GM19397 (cell line): Measurements from ENCODE around the gene HSPA1L.
"Not testable (repeated sequence)": the region's sequence is repeated elsewhere in the genome, so short reads cannot be mapped to it uniquely, and the experiment has no call there.

Source experiments
- ATAC-seq: cut with Tn5 transposase; IDR thresholded peaks from one replicate; pipeline ENCODE4 v1.9.1; 2021; ENCODE audit warnings: mild to moderate bottlenecking, moderate library complexity; ENCODE audit not compliant: unreplicated experiment

Gene HSPA1L

DNA sequence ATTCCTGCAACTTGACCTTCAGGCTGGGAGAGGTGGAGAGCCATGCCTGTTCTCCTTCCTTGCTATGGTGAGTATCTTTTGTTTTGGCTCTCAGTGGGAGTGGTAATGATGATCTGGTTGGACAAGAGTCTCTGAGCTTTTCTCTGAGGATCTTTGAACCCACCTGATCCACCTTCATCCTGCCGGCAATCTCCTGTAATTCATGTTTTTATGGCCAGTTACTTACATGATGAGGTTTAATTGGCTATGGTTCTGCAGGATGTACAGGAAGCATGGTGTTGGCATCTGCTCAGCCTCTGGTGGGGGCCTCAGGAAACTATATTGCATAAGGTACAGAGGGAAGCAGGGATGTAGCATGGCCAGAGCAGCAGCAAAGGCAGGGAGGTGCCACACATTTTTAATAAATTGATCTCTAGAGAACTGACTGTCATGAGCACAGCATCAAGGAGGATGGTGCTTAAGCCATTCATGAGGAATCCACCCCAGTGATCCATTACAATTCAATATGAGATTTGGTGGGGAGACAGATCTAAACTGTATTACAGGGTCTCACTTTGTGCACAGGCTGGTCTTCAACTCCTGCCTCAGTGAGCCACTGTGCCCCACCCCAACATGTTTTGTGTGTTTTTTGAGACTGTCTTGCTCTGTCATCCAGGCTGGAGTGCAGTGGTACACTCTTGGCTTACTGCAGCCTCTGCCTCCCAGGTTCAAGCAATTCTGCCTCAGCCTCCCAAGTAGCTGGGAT lies 22.5 kb upstream of the HSPA1L start:
- no peak for ATAC-seq

DNA sequence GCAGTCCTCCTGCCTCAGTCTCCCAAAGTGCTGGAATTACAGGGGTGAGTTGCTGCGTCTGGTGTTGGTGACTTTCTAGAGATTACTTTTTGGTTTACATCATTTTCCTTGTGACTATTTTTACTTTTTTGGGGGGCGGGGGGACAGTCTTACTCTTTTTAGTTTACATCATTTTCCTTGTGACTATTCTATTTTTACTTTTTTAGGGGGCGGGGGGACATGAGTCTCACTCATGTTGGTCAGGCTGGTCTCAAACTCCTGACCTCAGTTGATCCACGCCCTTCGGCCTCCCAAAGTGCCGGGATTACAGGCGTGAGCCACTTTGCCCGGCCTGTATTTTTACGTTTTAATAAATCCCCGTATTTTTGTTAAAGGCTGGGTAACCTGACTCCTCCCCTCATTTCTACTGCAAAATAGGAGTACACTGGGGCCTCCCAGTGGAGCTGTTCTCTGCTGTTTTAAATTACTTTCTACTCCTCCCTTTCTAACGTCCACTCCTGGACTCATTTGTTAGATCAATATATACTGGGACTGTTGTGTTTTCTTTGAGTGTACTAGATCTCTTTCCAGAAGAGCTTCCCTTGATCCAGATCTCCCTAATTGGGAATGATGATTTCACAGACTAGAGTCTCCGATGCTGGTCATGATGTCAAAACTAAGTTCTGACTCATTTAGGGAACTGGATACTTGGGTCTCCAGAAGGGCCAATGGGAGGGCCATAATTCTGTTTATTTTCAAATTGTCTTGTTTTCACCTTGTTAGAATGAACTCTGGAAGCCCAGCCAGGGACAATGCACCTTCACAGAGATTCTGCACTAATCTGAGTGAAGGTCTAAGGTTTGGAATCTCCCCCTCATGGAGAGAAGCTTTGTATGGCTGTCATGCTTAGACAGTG lies 21.6 kb upstream of the HSPA1L start:
- ATAC-seq = no peak

DNA sequence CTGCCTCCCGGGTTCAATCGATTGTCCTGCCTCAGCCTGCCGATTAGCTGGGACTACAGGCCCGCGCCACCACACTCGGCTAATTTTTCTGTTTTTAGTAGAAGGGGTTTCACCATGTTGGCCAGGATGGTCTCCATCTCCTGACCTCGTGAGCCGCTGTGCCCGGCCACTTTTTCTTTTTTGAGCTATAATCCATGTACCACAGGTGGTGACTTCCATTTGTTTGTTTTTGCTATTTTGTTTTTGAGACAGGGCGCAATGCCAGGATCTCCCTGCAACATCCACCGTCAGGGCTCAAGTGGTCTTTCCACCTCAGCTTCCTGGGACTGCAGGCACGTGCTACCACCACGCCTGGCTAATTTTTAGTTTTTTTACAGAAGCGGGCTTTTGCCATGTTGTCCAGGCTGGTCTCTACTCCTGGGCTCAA lies 21.0 kb upstream of the HSPA1L start:
- ATAC-seq = no peak

DNA sequence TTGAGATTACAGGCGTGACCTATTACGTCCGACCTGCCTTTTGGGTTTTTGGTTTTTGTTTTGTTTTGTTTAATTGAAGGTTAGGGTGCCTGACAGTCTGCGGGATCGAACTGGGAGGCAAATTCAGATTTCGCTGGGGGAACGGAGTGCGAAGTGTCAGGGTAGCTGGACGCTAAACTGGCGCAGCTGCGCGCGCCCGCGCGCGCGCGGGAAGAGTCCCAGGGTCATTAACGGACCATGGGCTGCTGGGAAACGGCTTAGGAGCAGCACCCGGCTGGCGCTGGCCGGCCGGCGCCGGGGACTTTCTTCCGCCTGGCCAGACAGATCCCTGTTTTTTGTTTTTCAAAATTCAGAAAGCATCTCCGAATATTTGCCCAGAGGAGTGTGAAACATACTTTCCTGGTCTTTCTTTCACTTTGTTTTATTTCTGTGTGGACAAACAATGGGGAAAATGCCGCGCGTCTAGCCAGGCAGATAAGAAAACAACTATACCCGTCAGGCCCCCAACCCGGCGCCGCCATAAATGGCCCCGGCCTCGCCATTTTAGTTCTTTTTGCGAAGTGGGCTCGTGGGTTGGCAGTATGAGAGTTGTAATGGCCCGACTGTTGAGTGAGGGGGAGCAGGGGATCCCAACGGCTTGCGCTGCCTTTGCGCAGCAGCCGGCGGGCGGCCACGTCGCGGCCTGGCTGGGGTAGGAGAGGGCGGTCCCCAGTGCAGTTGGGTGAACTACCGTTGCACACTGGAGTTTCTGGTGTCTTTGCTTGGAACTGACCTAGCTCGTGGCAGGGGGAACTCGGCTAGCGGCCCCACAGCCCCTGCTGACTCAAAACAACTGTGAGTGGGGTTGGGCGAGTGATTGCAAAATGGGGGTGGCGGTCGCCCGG lies 19.5 kb upstream of the HSPA1L start:
- no peak for ATAC-seq

DNA sequence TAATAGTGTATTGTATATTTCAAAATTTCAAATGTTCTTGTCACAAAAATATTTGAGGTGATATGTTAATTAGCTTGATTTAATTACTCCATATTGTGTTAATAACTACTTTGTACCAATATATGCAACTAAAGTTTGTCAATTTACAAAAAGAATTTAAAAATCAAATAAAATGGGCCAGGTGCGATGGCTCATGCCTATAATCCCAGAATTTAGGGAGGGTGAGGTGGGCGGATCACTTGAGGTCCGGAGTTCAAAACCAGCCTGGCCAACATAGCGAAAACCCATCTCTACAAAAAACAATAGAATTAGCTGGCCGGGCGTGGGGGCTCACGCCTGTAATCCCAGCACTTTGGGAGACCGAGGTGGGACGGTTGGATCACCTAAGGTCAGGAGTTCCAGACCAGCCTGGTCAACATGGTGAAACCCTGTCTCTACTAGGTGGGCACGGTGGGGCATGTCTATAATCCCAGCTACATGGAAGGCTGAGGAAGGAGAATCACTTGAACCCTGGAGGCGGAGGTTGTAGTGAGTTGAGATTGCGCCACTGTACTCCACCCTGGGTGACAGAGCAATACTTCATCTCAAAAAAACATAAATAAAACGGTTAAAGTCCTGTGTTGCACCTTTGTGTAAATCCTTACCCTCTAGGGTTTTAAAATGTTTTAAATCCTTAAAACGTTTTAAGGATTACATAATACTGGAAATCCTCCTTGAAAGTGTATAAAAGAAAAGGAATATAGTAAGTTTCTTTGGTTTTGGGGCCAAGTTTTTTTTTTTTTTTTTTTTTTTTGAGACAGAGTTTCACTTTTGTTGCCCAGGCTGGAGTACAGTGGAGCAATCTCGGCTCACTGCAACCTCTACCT lies 16.5 kb upstream of the HSPA1L start:
- no peak for ATAC-seq

DNA sequence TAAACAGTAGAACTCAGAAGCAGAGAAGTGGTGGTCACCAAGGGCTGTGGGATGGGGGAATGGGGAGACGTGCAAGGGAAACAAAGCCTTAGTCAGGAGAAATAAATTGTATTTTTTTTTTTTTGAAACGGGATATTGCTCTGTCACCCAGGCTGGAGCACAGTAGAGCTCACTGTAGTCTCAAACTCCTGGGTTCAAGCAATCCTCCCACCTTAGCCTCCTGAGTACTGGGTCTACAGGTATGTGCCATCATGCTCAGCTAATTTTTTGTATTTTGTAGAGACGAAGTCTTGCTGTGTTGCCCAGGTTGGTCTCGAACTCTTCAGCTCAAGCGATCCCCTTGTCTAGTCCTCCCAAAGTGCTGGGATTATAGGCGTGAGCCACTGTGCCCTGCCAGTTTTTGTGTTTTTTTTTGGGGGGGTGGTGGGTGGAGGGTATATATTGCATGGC lies 15.8 kb upstream of the HSPA1L start:
- no peak for ATAC-seq

DNA sequence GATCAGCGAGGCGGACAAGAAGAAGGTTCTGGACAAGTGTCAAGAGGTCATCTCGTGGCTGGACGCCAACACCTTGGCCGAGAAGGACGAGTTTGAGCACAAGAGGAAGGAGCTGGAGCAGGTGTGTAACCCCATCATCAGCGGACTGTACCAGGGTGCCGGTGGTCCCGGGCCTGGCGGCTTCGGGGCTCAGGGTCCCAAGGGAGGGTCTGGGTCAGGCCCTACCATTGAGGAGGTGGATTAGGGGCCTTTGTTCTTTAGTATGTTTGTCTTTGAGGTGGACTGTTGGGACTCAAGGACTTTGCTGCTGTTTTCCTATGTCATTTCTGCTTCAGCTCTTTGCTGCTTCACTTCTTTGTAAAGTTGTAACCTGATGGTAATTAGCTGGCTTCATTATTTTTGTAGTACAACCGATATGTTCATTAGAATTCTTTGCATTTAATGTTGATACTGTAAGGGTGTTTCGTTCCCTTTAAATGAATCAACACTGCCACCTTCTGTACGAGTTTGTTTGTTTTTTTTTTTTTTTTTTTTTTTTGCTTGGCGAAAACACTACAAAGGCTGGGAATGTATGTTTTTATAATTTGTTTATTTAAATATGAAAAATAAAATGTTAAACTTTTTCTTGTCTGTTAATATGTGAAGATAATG lies 14.7 kb upstream of the HSPA1L start:
- ATAC-seq = no peak

DNA sequence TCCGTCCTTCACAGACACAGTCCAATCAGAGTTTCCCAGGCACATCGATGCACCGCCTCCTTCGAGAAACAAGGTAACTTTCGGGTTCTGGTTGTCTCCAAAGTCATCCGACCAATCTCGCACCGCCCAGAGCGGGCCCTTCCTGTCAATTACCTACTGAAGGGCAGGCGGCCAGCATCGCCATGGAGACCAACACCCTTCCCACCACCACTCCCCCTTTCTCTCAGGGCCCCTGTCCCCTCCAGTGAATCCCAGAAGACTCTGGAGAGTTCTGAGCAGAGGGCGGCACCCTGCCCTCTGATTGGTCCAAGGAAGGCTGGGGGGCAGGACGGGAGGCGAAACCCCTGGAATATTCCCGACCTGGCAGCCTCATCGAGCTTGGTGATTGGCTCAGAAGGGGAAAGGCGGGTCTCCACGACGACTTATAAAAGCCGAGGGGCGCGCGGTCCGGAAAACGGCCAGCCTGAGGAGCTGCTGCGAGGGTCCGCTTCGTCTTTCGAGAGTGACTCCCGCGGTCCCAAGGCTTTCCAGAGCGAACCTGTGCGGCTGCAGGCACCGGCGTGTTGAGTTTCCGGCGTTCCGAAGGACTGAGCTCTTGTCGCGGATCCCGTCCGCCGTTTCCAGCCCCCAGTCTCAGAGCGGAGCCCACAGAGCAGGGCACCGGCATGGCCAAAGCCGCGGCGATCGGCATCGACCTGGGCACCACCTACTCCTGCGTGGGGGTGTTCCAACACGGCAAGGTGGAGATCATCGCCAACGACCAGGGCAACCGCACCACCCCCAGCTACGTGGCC lies 12.4 kb upstream of the HSPA1L start, which contains the start of gene HSPA1B:
Gene HSPA1B (plus strand): TSS at position 453 of the 794 bp plus-strand sequence. CDS start 213 bp downstream, at position 666.
- ATAC-seq = peak; percentile 76

DNA sequence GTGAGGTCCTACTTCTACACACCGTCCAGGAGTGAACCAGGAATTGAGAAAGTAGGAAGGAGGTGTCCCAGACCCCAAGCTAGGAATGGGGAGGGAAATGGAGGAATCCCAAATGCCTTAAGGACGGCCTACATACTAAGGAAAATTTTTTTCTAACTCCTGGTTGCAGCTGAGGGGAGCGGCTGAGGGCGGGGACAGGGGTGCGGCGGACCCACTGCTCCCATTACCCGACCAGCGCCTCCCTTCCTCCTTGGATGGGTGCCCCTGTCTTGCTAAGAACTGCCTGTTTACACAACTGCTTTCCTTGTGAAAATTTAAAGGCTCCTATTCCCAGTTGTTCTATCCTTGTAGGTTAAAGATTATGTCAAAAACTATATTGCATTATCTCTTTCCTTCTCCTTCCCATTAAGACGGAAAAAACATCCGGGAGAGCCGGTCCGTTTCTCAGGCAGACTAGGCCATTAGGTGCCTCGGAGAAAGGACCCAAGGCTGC lies 11.8 kb upstream of the HSPA1L start:
- peak; percentile 7 for ATAC-seq

DNA sequence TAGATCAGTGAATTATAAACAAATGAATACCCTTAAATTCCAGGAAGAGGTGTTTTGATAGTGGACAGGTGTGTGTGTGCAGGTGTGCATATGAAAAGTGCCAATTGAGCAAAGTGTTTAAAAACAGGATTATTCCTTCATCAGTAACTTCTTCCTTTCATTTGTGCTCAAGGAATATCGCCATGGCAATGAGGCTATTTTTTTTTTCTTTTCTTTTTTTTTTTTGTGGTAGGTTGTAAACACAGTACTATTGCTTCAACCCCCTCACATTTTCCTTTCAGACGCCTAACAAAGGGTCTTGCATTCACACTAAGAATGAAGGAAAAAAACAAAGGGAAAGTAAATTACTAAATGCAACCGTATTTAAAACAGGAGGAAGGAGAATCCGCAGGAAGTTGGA lies 10.5 kb upstream of the HSPA1L start:
- ATAC-seq = no peak

DNA sequence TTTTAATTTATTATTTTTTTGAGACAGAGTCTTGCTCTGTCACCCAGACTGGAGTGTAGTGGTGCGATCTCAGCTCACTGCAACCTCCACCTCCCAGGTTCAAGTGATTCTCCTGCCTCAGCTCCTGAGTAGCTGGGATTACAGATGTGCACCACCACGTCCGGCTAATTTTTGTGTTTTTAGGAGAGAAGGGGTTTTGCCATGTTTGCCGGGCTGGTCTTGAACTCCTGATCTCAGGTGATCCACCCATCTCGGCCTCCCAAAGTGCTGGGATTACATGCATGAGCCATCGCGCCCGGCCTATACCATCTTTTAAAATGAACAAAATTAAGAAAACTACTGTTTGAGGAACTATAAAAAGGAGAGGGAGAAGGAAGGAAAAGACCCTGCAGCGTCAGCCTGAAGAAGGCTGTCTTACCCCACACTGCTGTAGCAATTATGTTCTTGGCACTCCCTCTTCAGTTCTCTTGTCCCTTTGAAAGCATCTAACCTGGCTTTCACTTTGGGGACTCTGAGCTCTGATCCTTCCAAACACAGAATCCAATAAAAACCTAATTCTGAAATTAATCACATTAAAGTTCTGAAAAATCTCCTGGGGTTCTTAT lies 8.6 kb upstream of the HSPA1L start:
- not testable (repeated sequence) for ATAC-seq

DNA sequence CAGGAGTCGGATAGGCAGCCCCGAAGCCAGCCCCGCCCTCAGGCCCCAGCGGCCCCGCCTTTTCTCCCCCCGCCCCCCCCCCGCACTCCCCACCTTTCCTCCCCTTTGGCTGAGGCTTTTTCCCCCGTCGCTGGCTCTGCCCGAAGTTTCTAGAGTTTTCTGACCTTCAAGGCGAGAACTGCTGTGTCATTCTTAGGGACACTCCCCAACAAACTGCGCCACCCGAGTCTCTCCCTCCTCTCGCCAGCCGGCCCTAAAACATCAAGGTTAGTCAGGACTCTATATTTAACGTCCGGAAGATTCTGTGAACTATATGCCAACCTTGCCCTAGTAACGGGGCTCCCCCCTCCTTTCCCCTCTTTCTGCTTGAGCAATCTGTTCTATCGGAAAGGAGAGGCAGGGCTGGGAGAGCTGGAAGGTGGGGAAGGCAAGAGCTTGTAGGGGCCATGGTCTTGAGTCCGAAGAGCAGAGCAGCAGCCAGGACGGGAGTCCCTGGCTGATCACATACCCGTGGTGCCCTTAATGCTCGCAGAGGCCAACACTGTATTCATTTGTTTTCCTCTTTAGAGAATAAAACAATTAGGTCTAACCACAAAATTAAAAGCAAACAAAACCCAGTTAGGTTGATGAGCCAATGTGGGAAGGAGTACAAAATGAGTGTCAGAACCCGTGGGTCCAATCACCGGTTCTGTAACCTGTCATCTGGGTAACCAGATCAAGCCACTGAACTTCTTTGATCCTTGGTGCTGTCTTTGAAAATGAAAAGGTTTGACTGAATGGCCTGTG lies 7.1 kb upstream of the HSPA1L start:
- ATAC-seq = peak; percentile 31

DNA sequence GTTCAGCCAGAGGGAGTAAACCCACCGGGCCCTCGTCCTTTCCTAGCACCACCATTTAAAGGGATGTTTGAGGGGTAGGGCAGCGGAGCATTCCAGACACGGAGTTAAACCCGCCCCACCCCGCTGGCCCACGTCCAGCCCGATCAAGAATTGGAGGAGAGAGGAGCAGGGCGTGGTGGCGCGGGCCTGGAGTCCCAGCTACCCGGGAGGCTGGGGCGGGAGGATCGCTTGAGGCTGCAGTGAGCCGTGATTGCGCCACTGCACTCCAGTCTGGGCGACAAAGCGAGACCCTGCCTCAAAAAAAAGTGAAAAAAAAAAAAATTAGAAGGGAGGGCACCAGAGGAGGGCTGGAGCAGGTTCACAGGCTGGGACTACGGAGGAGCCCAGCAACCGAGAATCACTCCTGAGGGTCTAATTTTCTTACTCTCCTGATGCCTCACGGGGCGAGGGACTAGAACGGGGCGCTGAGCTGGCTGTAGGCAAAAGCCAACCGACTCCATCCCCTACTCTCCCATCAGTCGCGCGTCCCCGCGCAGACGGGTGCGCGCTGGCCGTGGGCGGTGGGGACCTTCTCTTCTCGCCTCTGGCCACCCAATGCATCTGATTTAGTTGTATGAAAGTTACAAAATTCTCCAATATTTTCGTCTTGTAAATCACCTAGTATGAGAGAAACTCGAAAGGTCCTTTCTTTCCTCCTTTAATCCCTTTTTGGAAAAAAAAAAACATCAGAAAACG lies 6.4 kb upstream of the HSPA1L start:
- peak; percentile 46 for ATAC-seq

DNA sequence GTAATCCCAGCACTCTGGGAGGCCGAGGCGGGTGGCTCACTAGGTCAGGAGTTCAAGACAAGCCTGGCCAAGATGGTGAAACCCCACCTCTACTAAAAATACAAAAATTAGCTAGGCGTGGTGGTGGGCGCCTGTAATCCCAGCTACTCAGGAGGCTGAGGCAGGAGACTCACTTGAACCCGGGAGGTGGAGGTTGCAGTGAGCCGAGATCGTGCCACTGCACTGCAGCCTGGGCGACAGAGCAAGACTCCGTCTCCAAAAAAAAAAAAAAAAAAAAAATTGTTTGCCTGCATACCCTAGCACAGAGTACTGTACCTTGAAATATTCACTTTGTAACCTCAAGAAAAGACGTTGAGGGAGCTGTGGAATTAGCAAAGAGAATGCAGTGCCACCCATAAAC lies 5.3 kb upstream of the HSPA1L start:
- ATAC-seq = not testable (repeated sequence)

DNA sequence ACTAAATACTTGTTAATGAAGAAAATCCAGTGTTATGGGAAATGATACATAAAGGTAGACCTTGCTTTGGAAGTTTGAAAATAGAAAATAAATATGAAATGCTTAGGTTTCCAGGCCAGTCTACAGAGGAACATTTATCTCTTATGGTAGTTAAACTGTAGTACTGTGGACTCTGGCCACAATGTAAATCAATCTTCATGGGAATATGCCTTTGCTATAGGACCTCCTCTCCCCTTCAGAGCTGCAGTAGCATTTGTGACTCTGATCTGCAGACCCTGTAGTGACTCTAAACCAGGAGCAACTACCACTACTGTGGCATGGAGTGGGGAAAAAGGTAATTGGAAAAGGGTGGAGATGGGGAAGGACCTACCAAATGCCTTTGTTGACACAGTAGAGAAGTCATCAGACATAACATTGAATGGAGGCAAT lies 4.8 kb upstream of the HSPA1L start:
- no peak for ATAC-seq

DNA sequence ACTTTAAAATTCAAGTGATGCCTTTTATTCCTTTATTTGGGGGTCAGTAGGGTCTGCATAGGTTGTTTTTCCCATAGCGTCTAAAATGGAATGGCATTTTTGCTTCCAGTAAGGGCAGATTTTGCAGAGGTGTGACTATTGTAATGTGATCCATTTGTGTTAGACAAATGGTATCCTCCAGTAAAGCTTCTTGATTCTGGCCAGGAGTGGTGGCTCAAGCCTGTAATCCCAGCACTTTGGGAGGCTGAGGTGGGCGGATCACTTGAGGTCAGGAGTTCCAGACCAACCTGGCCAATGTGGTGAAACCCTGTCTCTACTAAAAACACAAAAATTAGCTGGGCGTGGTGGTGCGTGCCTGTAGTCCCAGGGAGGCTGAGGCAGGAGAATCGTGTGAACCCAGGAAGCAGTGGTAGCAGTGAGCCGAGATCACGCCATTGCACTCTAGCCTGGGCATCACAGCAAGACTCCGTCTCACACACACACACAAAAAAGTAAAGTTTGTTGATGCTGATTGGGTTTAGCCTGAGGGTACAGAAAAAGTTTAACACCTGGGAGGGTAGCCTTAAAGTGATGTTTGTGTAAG lies 2.9 kb upstream of the HSPA1L start:
- not testable (repeated sequence) for ATAC-seq
